Esophagus muscularis mucosa (tissue), 3 donors: Measurements from ENCODE around the gene PIP5K1B.

Source experiments
- CTCF ChIP-seq, 3 experiments: fragments of 200-600 bp in 2 of 3; fragments of 450-650 bp in 1 of 3; sonication (generic) in 2 of 3; IDR thresholded peaks; one replicate each; pipeline ENCODE4 v1.5.1; 2017 to 2019; ENCODE audit warnings: antibody characterized with exemption in 3 of 3, mild to moderate bottlenecking in 2 of 3, moderate library complexity in 1 of 3
- POLR2A ChIP-seq: fragments of 450-650 bp; IDR thresholded peaks from one replicate; pipeline ENCODE4 v1.6.1; 2017; ENCODE audit warnings: antibody characterized with exemption, moderate library complexity, mild to moderate bottlenecking, low read depth
- POLR2AphosphoS5 ChIP-seq, 2 donors: sonication (generic); formaldehyde crosslinking; IDR thresholded peaks; one replicate each; pipeline ENCODE4 v1.6.1; 2017; ENCODE audit warnings: antibody characterized with exemption in 2 of 2

GRCh38 chr9:68702493-68702892 lies 2.5 kb upstream of the PIP5K1B start:
- TF ChIP-seq CTCF (IDR thresholded peaks at IDR 0.05) (no peak), POLR2AphosphoS5 (IDR thresholded peaks at IDR 0.05) (no peak), POLR2A (no peak)
